Type B pancreatic cell (in vitro differentiated cells): ENCODE measurements around the gene RPTOR. TPM values are rescaled to one million over a fixed set of nuclear protein-coding genes. Genes with fewer than 3 reads are reported as not detected.
"Not testable (repeated sequence)": the region's sequence is repeated elsewhere in the genome, so short reads cannot be mapped to it uniquely, and the experiment has no call there.

Experiments used
- DNase-seq: peaks from one replicate; pipeline ENCODE4 v3.0.0; 2021; ENCODE audit warnings: mixed read lengths; ENCODE audit not compliant: unreplicated experiment; ENCODE audit errors: extremely low spot score
- H3K27ac Mint-ChIP-seq: 2 replicates; pipeline ENCODE4 v1.8.0; 2021; ENCODE audit warnings: mild to moderate bottlenecking, mixed read lengths
- H3K27me3 Mint-ChIP-seq: 2 replicates; pipeline ENCODE4 v1.8.0; 2021; ENCODE audit warnings: mixed read lengths
- H3K36me3 Mint-ChIP-seq: 2 replicates; pipeline ENCODE4 v1.8.0; 2021; ENCODE audit warnings: mixed read lengths
- H3K4me1 Mint-ChIP-seq: one replicate; pipeline ENCODE4 v1.8.0; 2021; ENCODE audit warnings: mixed read lengths; ENCODE audit not compliant: unreplicated experiment
- H3K4me3 Mint-ChIP-seq: 2 replicates; pipeline ENCODE4 v1.8.0; 2021; ENCODE audit warnings: mild to moderate bottlenecking, mixed read lengths
- H3K9me3 Mint-ChIP-seq: 2 replicates; pipeline ENCODE4 v1.8.0; 2021; ENCODE audit warnings: mixed read lengths
- total RNA-seq: library from RNA; stranded (reverse); gene quantifications from 2 replicates; pipeline ENCODE4 v1.2.1, GENCODE V29; 2021; ENCODE audit warnings: low replicate concordance
- TF ChIP-seq, protein P1 (sequence below): fragments of 200-600 bp; sonication (generic); conservative IDR thresholded peaks from 2 replicates; pipeline ENCODE4 v1.5.0; 2021; ENCODE audit warnings: antibody characterized with exemption, mild to moderate bottlenecking

Gene RPTOR
- total RNA-seq, 1 donor from 2014 or later: 39.8 TPM

DNA sequence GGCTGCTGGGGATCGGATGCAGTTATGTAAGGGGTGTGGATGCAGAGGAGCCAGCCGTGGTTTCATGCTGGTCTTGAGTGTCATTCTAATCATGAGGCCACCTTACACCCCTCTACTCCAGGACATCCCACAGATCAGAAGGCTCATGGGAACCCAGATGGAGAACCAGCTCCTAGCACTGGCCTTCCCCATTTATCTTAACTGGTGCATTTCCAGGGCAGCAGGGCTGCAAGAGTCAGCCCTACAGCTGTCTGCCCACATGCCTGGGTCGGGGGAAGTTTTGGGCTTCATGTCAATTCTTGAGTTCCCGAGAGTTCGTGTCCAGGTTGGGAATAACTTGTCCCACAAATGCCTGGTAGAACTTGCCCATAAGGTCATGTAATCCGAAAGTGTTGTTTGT lies 29.1 kb downstream of the RPTOR start:
- no peak for DNase-seq
- Mint-ChIP-seq H3K36me3 (no peaks in the 10 kb centered on the region), H3K4me3 (no peak overlapping the region), H3K27me3 (no peaks in the 10 kb centered on the region), H3K27ac (no peak overlapping the region), H3K4me1 (peaks cover 19% of the 10 kb centered on the region), H3K9me3 (peaks cover 1% of the 10 kb centered on the region)
- TF ChIP-seq, protein P1, sequence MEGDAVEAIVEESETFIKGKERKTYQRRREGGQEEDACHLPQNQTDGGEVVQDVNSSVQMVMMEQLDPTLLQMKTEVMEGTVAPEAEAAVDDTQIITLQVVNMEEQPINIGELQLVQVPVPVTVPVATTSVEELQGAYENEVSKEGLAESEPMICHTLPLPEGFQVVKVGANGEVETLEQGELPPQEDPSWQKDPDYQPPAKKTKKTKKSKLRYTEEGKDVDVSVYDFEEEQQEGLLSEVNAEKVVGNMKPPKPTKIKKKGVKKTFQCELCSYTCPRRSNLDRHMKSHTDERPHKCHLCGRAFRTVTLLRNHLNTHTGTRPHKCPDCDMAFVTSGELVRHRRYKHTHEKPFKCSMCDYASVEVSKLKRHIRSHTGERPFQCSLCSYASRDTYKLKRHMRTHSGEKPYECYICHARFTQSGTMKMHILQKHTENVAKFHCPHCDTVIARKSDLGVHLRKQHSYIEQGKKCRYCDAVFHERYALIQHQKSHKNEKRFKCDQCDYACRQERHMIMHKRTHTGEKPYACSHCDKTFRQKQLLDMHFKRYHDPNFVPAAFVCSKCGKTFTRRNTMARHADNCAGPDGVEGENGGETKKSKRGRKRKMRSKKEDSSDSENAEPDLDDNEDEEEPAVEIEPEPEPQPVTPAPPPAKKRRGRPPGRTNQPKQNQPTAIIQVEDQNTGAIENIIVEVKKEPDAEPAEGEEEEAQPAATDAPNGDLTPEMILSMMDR: no peak

DNA sequence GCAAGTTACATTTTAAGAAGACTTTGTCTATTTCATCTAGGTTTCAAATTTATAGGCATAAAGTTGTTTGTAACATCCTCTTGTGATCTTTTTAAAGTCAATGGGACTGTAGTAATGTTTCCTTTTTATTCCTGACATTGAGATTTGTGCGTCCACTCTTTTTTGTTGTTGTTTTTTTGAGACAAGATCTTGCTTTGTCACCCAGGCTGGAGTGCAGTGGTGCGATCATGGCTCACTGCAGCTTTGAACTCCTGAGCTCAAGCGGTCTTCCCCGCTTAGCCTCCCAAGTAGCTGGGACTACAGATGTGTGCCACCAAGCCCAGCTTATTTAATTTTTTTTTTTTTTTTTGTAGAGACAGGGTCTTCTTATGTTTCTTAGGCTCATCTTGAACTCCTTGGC lies 29.9 kb downstream of the RPTOR start:
- no peak overlapping the region for H3K27ac Mint-ChIP-seq
- no peaks in the 10 kb centered on the region for H3K36me3 Mint-ChIP-seq
- no peaks in the 10 kb centered on the region for H3K27me3 Mint-ChIP-seq
- TF ChIP-seq, protein P1: no peak
- peaks cover 19% of the 10 kb centered on the region for H3K4me1 Mint-ChIP-seq
- H3K4me3 Mint-ChIP-seq: no peak overlapping the region
- no peaks in the 10 kb centered on the region for H3K9me3 Mint-ChIP-seq
- no peak for DNase-seq

DNA sequence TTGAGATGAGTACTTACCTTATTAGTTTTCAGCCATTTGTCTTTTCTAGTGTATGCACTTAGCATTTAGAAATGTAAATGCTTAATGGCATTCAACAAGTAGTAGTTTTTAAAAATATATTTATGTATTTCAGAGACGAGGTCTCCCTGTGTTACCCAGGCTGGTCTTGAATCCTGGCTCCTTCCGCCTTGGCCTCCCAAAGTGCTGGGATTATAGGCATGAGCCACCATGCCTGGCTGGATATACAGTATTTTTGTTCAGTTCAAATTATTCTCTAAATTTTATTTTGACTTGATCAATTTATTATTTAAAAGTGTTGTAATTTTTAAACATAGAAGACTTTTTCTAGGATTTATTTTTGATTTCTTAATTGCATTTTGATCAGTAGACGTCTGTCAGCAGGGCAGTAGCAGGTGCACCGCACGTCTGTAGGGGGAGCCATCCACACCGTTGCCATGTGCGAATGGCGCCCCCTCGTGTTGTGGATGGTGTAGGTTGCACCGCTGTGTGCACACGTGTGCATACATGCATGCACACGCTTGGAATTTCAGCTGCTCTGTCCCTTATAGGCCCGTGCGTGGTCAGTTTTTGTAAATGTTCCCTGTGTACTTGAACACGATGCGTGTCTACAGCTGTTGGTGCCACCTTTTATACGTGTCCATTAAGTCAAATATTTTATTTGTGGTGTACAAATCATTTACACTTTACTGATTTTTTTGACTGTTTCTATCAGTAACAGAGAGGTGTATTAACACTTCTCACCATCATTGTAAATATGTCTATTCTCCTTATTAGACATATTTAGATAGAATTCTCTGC lies 30.6 kb downstream of the RPTOR start:
- Mint-ChIP-seq H3K27ac (no peak overlapping the region), H3K4me3 (no peak overlapping the region), H3K27me3 (no peaks in the 10 kb centered on the region), H3K36me3 (no peaks in the 10 kb centered on the region), H3K4me1 (peaks cover 18% of the 10 kb centered on the region), H3K9me3 (no peaks in the 10 kb centered on the region)
- DNase-seq: peak; percentile 87
- TF ChIP-seq, protein P1: peak; percentile 100

DNA sequence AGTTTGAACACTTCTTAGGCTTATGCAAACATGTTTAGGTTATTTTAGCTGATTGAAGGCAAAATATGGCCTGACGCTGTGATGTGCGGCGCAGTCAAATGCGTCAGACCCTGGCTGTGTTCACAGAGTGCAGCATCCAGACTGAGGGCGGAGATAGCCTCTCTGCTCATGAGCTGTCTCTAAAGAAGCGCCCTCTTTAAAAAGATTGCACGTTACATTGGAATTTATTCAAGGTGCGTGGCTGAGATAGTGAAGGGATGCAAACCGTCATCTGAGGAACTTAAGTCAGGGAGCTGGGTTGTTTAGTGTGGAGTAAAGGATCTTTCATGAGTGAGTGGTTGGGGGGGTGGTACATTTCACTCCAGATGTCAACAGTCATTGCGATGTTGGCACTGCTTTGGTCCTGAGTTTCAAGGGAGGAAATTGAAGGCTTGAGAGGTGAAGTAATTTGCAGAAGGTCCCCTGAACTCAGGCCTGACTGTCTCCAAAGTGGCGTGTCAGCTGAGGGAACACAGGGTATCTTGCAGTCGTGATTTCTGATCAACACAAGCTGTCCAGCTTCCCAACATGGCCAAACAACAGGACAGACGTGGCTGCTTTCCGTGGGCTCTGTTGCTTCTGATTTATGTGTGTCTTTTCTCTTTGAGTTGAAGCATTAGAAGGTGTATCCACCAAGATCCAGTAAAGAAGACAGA lies 33.4 kb downstream of the RPTOR start:
- peaks cover 30% of the 10 kb centered on the region for H3K4me1 Mint-ChIP-seq
- H3K36me3 Mint-ChIP-seq: peaks cover 4% of the 10 kb centered on the region
- TF ChIP-seq, protein P1: no peak
- no peaks in the 10 kb centered on the region for H3K27me3 Mint-ChIP-seq
- H3K4me3 Mint-ChIP-seq: peak overlapping the region; percentile 30
- no peak for DNase-seq
- no peaks in the 10 kb centered on the region for H3K9me3 Mint-ChIP-seq
- peak overlapping the region; percentile 9 for H3K27ac Mint-ChIP-seq

DNA sequence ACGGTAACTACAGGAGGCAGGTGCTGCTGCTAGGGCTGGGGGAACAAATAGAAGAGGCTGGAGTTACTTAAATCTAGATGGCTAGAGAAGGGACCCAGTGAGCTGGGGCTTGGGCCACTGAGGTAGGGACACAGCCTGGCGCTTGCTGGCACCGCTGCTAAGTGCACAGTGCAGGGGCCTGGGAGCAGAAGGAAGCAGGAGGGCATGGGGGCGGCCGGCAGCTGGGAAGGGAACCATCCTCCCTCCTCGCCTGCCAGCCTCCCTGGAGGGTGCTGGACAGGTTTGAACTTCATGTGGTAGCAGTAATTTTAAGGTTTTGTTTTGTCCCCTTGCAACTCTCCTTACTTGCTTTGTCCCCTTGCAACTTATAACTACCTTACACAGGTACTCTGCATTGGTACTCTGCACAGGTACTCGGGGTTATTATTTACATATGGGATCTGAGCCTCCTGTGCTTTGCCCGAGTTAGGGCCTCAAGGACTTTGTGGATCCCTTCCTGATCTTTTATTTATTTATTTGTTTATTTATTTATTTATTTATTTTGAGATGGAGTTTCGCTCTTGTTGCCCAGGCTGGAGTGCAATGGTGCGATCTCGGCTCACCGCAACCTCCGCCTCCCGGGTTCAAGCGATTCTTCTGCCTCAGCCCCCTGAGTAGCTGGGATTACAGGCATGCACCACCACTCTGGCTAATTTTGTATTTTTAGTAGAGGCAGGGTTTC lies 34.2 kb downstream of the RPTOR start:
- peak overlapping the region; percentile 9 for H3K27ac Mint-ChIP-seq
- not testable (repeated sequence) for H3K36me3 Mint-ChIP-seq, H3K9me3 Mint-ChIP-seq, DNase-seq, H3K27me3 Mint-ChIP-seq
- peaks cover 35% of the 10 kb centered on the region for H3K4me1 Mint-ChIP-seq
- peak overlapping the region; percentile 30 for H3K4me3 Mint-ChIP-seq
